ENCODE measurements around the gene IFIT3. TPM values are rescaled to one million over a fixed set of nuclear protein-coding genes. Genes with fewer than 3 reads are reported as not detected.

IFIT3 gene
- total and polyA plus RNA-seq, 2 experiments from 2014 or later: 0.42 to 0.52 TPM

GRCh38 chr10:89295597-89295996 lies 32.2 kb upstream of the IFIT3 start:
- H3K4me2 ChIP-seq: no peak overlapping the region
- ATAC-seq: no peak
- no peak for DNase-seq (ENCODE audit: low spot score)

More at GRCh38 chr10:89295597-89295996, 32.2 kb upstream of the IFIT3 start:
- no peaks in the 10 kb centered on the region for H4K20me1 ChIP-seq (replicated peaks; ENCODE audit: insufficient read depth)
- H3K27me3 Mint-ChIP-seq (ENCODE audit: insufficient read depth, low read depth, poor library complexity): no peaks in the 10 kb centered on the region
- no peaks in the 10 kb centered on the region for H3F3A ChIP-seq (replicated peaks; ENCODE audit: low read depth)
- H3K36me3 ChIP-seq (ENCODE audit: insufficient read depth): no peaks in the 10 kb centered on the region
- no peaks in the 10 kb centered on the region for H3K27me3 ChIP-seq (ENCODE audit: insufficient read depth)
- no peak overlapping the region for H3K27ac Mint-ChIP-seq
- no peak overlapping the region for H3K4me3 ChIP-seq
- TF ChIP-seq ETS1 (IDR thresholded peaks at IDR 0.05): no peak
- TF ChIP-seq ZNF462 (CRISPR knock-in tag; IDR thresholded peaks at IDR 0.05): no peak
- no peaks in the 10 kb centered on the region for H3K79me2 ChIP-seq (replicated peaks; ENCODE audit: insufficient read depth)
- no peaks in the 10 kb centered on the region for H3K9me2 ChIP-seq (ENCODE audit: insufficient read depth)
- H3K4me3 Mint-ChIP-seq: no peak overlapping the region
- H3K9me3 Mint-ChIP-seq: no peaks in the 10 kb centered on the region
- H3K27ac ChIP-seq (ENCODE audit: low read depth): no peak overlapping the region
- no peaks in the 10 kb centered on the region for H3K36me3 Mint-ChIP-seq (ENCODE audit: low read depth)
- H3K4me1 Mint-ChIP-seq: no peaks in the 10 kb centered on the region
- no peaks in the 10 kb centered on the region for H3K4me1 ChIP-seq (ENCODE audit: insufficient read depth)
- H2AFZ ChIP-seq: no peak overlapping the region

Measured in GM23338 (cell line).